ENCODE measurements around the gene SIAE.
A peak's percentile ranks its signal among the peaks of the same experiment; 100 is the strongest.

SIAE gene, protein sequence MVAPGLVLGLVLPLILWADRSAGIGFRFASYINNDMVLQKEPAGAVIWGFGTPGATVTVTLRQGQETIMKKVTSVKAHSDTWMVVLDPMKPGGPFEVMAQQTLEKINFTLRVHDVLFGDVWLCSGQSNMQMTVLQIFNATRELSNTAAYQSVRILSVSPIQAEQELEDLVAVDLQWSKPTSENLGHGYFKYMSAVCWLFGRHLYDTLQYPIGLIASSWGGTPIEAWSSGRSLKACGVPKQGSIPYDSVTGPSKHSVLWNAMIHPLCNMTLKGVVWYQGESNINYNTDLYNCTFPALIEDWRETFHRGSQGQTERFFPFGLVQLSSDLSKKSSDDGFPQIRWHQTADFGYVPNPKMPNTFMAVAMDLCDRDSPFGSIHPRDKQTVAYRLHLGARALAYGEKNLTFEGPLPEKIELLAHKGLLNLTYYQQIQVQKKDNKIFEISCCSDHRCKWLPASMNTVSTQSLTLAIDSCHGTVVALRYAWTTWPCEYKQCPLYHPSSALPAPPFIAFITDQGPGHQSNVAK

DNA sequence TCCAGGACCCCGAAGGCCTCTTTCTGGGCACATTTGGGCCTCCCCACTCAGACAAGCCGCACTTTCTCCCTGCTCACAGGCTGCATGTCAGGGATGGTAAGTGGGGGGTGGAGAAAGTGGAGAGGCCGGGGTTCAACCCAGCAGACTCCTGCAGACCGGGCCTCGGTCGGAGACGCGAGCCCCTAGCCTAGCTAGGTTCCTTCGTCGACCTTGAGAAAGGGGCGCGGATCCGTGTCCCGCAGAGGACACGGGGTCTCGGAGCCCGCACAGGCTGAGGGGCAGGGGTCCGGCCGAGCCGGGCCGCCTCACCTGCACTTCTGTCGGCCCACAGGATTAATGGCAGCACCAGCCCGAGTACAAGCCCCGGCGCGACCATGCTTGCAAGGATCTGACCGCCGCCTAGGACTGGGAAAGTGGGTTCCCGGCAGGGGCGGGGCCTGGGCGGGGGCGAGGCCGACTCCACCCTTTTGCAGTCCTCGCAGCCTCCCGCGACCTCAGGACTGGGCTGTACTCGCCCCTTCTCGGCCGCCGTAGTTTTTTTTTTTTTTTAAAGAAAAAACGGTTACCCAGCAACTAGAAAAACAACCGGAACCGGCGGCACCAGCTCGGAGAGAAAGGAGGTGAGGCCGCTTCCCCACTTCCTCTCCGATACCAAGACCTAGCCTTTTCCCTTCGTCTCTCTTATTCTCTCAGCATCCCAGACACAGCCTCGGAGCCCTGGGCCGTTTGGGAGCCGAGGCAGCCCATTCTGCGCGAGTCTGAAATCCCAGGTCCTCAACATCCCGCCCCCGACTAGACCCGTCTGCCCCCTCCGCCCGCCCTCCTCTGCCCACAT, at the start of gene SIAE, which contains the start of gene SPA17:
SIAE (minus strand) TSS at position 407 of the 835 bp plus-strand sequence; CDS start at position 376, 31 bp downstream.
SPA17 (plus strand) TSS at position 572 of the 835 bp plus-strand sequence. CDS start 1,361 bp downstream, outside the sequence.
- TF ChIP-seq, protein P1, sequence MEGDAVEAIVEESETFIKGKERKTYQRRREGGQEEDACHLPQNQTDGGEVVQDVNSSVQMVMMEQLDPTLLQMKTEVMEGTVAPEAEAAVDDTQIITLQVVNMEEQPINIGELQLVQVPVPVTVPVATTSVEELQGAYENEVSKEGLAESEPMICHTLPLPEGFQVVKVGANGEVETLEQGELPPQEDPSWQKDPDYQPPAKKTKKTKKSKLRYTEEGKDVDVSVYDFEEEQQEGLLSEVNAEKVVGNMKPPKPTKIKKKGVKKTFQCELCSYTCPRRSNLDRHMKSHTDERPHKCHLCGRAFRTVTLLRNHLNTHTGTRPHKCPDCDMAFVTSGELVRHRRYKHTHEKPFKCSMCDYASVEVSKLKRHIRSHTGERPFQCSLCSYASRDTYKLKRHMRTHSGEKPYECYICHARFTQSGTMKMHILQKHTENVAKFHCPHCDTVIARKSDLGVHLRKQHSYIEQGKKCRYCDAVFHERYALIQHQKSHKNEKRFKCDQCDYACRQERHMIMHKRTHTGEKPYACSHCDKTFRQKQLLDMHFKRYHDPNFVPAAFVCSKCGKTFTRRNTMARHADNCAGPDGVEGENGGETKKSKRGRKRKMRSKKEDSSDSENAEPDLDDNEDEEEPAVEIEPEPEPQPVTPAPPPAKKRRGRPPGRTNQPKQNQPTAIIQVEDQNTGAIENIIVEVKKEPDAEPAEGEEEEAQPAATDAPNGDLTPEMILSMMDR (IDR thresholded peaks at IDR 0.05; ENCODE audit: insufficient read depth, low read length, missing control alignments), result no peak
- CTCF ChIA-PET, result interaction anchor here (1.2 to 6.2 kb wide), 7 partner anchors 14 to 193 kb away, joined by 3 to 176 read pairs (median 17); partner anchors contain the start of gene ROBO3
- DNase-seq (ENCODE audit: low read depth, low spot score), result peak; percentile 67
- peak within 1 kb of the TSS; percentile 79 for H3K4me3 ChIP-seq (ENCODE audit: low read depth, low read length)
- POLR2A ChIA-PET, result interaction anchor here (0.6 to 1.1 kb wide), 4 partner anchors 30 to 227 kb away, joined by 3 to 4 read pairs (median 3); no protein-coding TSS in a partner anchor

DNA sequence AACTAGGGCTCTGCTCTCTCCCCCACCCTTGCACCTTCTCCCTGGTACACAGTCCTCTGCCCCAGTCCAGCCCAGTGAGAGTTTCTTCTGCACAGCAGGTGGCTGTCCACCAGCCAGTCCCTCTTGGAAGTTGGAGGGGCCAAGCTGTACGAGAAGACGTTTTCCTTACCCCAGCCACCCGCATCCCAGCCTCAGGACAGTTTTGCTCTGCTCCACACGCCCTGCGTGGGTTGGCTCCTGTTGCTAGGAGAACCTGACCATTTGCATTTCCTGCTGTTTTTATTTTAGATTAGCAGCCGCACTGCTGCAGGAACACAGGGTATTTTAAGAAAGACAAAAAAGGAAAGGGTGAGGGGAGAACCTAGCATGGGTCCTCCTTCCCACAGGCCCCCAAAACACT, 48.6 kb upstream of the SIAE start:
- ChIA-PET POLR2A (no interaction called here), CTCF (no interaction called here)
- TF ChIP-seq, protein P1 (IDR thresholded peaks at IDR 0.05; ENCODE audit: insufficient read depth, low read length, missing control alignments), result no peak
- H3K4me3 ChIP-seq (ENCODE audit: low read depth, low read length), result no peak overlapping the region
- DNase-seq (ENCODE audit: low read depth, low spot score), result no peak

DNA sequence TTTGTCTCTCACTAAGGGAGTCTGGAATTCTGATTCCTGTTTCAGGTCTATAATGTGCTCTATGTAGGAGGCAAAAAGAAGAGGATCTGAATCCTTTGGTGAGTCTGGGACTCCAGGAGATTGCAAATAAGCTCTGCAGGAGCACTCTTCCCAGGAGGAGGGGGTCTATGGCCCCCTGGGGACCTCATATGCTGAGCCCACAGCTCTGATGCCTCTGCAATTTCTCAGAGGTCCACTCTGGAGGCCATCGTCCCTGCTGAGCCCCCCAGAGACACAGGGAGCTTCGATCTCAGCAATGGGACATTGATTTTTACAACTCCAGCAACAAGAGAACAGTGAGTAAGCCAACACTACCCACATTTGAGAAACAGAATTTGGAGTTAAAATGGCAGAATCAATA, 46.0 kb upstream of the SIAE start:
- DNase-seq (ENCODE audit: low read depth, low spot score), result no peak
- H3K4me3 ChIP-seq (ENCODE audit: low read depth, low read length), result no peak overlapping the region
- TF ChIP-seq, protein P1 (IDR thresholded peaks at IDR 0.05; ENCODE audit: insufficient read depth, low read length, missing control alignments), result no peak
- CTCF ChIA-PET, result interaction anchor here (1.1 to 1.4 kb wide), 2 partner anchors 44 to 117 kb away, joined by 3 read pairs; no protein-coding TSS in a partner anchor
- POLR2A ChIA-PET, result no interaction called here

DNA sequence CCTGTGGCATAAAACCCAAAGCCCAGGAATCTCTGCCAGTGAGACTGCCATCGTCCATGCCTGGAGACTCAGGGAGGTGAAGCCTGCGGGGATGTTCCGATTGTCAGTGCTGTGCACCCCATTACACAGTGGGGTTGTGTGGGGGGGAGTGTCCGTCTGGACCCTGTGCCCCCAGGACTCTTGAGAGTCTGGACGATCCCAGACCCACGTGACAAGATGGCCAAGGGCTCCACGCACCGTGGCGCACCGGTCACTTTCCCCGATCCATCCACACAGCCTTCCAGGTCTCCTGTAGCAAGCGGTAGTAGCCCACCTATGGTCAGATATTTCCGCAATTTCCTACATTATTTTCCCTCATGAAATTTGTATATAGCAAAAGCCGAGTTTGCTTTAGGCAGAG, 45.3 kb upstream of the SIAE start:
- ChIA-PET CTCF (no interaction called here), POLR2A (no interaction called here)
- no peak for DNase-seq (ENCODE audit: low read depth, low spot score)
- TF ChIP-seq, protein P1 (IDR thresholded peaks at IDR 0.05; ENCODE audit: insufficient read depth, low read length, missing control alignments), result no peak
- H3K4me3 ChIP-seq (ENCODE audit: low read depth, low read length), result no peak overlapping the region

DNA sequence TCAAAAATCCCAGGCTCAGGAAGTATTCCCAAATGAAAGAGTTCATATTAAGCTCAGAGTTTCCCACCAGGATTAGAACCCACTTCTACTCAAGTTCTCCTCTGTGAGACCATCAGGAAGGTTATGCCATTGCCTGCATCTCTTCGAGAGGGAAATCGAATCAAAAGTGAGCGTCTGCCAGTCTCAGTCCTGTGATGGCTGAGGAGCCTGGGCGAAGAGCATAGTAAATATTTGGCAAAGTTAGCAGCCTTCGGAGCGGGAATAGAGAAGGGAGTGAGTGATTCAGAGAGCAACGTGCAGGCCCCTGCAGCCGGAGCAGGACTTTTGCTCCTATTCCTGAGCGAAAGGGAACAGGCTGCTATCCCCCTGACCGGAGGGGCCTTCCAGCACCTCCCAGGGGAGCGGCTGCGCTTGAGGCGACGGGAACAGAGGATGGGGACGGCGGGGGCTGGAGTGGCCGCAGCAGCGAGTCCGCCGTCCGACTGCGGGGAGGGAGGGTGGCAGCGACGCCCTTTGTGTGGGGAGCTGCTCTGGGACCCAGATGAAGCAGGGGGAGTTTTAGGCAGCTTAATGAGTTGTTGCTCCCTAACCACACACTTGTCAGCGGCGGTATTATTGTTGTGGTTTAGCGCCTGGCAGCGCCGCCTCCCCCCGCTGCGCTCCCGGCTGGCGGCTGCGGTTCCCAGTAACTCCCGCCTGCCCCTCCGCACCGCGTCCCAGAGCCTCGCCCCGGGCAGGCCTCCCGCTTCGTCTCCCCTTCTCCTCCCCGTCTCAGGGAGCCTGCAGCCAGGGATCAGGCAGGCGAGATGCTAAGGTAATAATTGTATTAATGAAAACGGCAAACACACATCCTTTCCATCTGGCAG, 44.5 kb upstream of the SIAE start:
- no peak for DNase-seq (ENCODE audit: low read depth, low spot score)
- POLR2A ChIA-PET, result no interaction called here
- H3K4me3 ChIP-seq (ENCODE audit: low read depth, low read length), result peak overlapping the region; percentile 46
- TF ChIP-seq, protein P1 (IDR thresholded peaks at IDR 0.05; ENCODE audit: insufficient read depth, low read length, missing control alignments), result no peak
- CTCF ChIA-PET, result interaction anchor here (0.9 kb wide), 1 partner anchor 13 kb away, joined by 3 read pairs; no protein-coding TSS in a partner anchor

Data from AG04449 (cell line).